H1 (cell line): ENCODE data around the gene ZNF606. TPM values are rescaled to one million over a fixed set of nuclear protein-coding genes. Genes with fewer than 3 reads are reported as not detected.

Experiments used
- BRCA1 ChIP-seq: IDR thresholded peaks from 2 replicates; pipeline ENCODE4 v1.6.1; 2012; ENCODE audit warnings: low read depth, low read length, improper control_type of control experiment
- CREB1 ChIP-seq: IDR thresholded peaks from 2 replicates; pipeline ENCODE4 v1.6.1; 2012; ENCODE audit warnings: inconsistent platforms
- FOSL1 ChIP-seq: IDR thresholded peaks from 2 replicates; pipeline ENCODE4 v1.6.1; 2011; ENCODE audit warnings: mild to moderate bottlenecking, low read depth, low read length, moderate library complexity; ENCODE audit not compliant: insufficient read depth
- GABPA ChIP-seq: IDR thresholded peaks from 2 replicates; pipeline ENCODE4 v1.6.1; 2011; ENCODE audit warnings: mild to moderate bottlenecking, low read length, moderate library complexity, borderline replicate concordance; ENCODE audit not compliant: insufficient read depth
- KDM5A ChIP-seq: fragments of 200-600 bp; IDR thresholded peaks from 2 replicates; pipeline ENCODE4 v1.7.1; 2012; ENCODE audit warnings: mild to moderate bottlenecking, low read length, inconsistent platforms, mixed read lengths
- MAX ChIP-seq: IDR thresholded peaks from 2 replicates; pipeline ENCODE4 v1.6.1; 2012; ENCODE audit warnings: inconsistent platforms
- NANOG ChIP-seq: IDR thresholded peaks from 2 replicates; pipeline ENCODE4 v1.6.1; 2011; ENCODE audit warnings: low read length, low read depth, mild to moderate bottlenecking, inconsistent platforms; ENCODE audit not compliant: insufficient read depth, poor library complexity, severe bottlenecking
- RNF2 ChIP-seq: fragments of 200-900, 300-1000 bp; sonication (generic); IDR thresholded peaks from 2 replicates; pipeline ENCODE4 v1.7.1; 2016; ENCODE audit warnings: borderline replicate concordance, low read depth, mild to moderate bottlenecking, antibody characterized with exemption, low read length; ENCODE audit not compliant: poor library complexity, severe bottlenecking; ENCODE audit errors: missing control alignments
- SP2 ChIP-seq: IDR thresholded peaks from 2 replicates; pipeline ENCODE4 v1.6.1; 2012; ENCODE audit warnings: mild to moderate bottlenecking, low read length, inconsistent platforms
- polyA plus RNA-seq, 7 experiments: library from polyadenylated mRNA; depleted of rRNA in 3 of 7; stranded (reverse) in 5 of 7; unstranded in 2 of 7; fragments of >200 nt in 5 of 7; fragments of 200-250 nt in 2 of 7; gene quantifications; 1 replicate in 5 of 7; 2 replicates in 1 of 7; 4 replicates in 1 of 7; pipeline versions ENCODE4 v1.2.1 to v1.2.3, GENCODE V29; 2011 to 2013; ENCODE audit warnings: missing spikeins in 2 of 7, mixed read lengths in 2 of 7
- total RNA-seq: library from RNA; stranded (reverse); fragmentation: NEBNext Ultra II Directional; extraction: Animal tissue kit (Norgen Biotek cat#: 25700); gene quantifications from 2 replicates; pipeline ENCODE4 v1.2.1, GENCODE V29; 2021
- TF ChIP-seq, protein P1 (sequence below): fragments of 300-600 bp; sonication (generic); IDR thresholded peaks from 2 replicates; pipeline ENCODE4 v1.7.1; 2012; ENCODE audit warnings: low read length, moderate library complexity, mild to moderate bottlenecking, inconsistent platforms; ENCODE audit not compliant: insufficient replicate concordance

Gene ZNF606
- total and polyA plus RNA-seq, 2 of the 8 experiments (the other 6 are each of a cell fraction or from before 2014, with no cell fraction given) = 5.2 to 19.3 TPM

GRCh38 chr19:57947419-57948134 is 55.0 kb downstream of the ZNF606 start, which contains the start of gene ZNF256 (continued):
- TF ChIP-seq MAX (peak; percentile 88), NANOG (no peak), BRCA1 (no peak), RNF2 (no peak), CREB1 (peak; percentile 73), KDM5A (peak; percentile 54; the same call in 1 of the 2 replicates), SP2 (no peak), GABPA (peak; percentile 74; the same call in 1 of the 2 replicates), FOSL1 (no peak)
- TF ChIP-seq, protein P1, sequence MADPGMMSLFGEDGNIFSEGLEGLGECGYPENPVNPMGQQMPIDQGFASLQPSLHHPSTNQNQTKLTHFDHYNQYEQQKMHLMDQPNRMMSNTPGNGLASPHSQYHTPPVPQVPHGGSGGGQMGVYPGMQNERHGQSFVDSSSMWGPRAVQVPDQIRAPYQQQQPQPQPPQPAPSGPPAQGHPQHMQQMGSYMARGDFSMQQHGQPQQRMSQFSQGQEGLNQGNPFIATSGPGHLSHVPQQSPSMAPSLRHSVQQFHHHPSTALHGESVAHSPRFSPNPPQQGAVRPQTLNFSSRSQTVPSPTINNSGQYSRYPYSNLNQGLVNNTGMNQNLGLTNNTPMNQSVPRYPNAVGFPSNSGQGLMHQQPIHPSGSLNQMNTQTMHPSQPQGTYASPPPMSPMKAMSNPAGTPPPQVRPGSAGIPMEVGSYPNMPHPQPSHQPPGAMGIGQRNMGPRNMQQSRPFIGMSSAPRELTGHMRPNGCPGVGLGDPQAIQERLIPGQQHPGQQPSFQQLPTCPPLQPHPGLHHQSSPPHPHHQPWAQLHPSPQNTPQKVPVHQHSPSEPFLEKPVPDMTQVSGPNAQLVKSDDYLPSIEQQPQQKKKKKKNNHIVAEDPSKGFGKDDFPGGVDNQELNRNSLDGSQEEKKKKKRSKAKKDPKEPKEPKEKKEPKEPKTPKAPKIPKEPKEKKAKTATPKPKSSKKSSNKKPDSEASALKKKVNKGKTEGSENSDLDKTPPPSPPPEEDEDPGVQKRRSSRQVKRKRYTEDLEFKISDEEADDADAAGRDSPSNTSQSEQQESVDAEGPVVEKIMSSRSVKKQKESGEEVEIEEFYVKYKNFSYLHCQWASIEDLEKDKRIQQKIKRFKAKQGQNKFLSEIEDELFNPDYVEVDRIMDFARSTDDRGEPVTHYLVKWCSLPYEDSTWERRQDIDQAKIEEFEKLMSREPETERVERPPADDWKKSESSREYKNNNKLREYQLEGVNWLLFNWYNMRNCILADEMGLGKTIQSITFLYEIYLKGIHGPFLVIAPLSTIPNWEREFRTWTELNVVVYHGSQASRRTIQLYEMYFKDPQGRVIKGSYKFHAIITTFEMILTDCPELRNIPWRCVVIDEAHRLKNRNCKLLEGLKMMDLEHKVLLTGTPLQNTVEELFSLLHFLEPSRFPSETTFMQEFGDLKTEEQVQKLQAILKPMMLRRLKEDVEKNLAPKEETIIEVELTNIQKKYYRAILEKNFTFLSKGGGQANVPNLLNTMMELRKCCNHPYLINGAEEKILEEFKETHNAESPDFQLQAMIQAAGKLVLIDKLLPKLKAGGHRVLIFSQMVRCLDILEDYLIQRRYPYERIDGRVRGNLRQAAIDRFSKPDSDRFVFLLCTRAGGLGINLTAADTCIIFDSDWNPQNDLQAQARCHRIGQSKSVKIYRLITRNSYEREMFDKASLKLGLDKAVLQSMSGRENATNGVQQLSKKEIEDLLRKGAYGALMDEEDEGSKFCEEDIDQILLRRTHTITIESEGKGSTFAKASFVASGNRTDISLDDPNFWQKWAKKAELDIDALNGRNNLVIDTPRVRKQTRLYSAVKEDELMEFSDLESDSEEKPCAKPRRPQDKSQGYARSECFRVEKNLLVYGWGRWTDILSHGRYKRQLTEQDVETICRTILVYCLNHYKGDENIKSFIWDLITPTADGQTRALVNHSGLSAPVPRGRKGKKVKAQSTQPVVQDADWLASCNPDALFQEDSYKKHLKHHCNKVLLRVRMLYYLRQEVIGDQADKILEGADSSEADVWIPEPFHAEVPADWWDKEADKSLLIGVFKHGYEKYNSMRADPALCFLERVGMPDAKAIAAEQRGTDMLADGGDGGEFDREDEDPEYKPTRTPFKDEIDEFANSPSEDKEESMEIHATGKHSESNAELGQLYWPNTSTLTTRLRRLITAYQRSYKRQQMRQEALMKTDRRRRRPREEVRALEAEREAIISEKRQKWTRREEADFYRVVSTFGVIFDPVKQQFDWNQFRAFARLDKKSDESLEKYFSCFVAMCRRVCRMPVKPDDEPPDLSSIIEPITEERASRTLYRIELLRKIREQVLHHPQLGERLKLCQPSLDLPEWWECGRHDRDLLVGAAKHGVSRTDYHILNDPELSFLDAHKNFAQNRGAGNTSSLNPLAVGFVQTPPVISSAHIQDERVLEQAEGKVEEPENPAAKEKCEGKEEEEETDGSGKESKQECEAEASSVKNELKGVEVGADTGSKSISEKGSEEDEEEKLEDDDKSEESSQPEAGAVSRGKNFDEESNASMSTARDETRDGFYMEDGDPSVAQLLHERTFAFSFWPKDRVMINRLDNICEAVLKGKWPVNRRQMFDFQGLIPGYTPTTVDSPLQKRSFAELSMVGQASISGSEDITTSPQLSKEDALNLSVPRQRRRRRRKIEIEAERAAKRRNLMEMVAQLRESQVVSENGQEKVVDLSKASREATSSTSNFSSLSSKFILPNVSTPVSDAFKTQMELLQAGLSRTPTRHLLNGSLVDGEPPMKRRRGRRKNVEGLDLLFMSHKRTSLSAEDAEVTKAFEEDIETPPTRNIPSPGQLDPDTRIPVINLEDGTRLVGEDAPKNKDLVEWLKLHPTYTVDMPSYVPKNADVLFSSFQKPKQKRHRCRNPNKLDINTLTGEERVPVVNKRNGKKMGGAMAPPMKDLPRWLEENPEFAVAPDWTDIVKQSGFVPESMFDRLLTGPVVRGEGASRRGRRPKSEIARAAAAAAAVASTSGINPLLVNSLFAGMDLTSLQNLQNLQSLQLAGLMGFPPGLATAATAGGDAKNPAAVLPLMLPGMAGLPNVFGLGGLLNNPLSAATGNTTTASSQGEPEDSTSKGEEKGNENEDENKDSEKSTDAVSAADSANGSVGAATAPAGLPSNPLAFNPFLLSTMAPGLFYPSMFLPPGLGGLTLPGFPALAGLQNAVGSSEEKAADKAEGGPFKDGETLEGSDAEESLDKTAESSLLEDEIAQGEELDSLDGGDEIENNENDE = no peak
